ENCODE data around the gene IRF1.
A peak's percentile ranks its signal among the peaks of the same experiment; 100 is the strongest.

The IRF1 gene

GRCh38 chr5:132489871-132490483 lies 596 bp downstream of the IRF1 start:
- no peak for DNase-seq (ENCODE audit: low read depth)
- peak overlapping the region; percentile 75 for H3K4me3 ChIP-seq (ENCODE audit: low read length)
- TF ChIP-seq CTCF (conservative IDR thresholded peaks at IDR 0.05; ENCODE audit: low read depth, low read length) = no peak

DNA sequence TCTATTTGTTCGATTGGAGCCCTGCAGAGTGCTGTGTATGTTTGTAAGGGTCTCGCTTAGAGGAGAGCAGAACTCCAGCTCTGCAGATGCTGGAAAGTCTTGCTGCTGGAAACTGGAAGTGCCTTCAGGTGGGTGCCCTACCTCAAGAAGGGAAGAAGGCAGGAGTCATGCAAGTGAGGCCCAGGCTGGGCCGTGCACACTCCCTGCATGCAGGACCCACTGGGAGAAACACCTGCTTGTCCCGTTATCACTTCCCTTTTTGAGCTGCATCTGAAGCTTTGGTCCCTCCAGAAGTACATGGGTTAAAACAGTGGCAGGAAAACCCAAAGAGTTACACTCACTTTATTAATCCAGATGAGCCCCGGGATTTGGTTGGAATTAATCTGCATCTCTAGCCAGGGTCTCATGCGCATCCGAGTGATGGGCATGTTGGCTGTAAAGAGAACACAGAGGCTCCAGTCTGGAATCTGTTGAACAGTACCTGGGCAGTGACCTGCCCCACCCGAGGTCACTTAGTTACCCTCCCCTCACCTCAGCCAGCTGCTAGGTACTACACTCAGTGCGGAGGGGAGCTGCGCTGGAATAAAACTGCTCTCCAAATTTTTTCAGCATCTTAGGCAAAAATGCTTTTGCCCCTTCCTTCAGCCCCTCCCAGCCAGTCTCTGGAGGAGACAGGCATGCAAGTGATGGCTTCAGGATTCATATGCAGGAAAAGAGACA lies 1.4 kb downstream of the IRF1 start:
- no peak for TF ChIP-seq CTCF (conservative IDR thresholded peaks at IDR 0.05; ENCODE audit: low read depth, low read length)
- peak overlapping the region; percentile 75 for H3K4me3 ChIP-seq (ENCODE audit: low read length)
- DNase-seq (ENCODE audit: low read depth) = no peak

- TF ChIP-seq CTCF (conservative IDR thresholded peaks at IDR 0.05; ENCODE audit: low read depth, low read length) = no peak
- H3K4me3 ChIP-seq (ENCODE audit: low read length) = no peak overlapping the region
- DNase-seq (ENCODE audit: low read depth) = no peak
These were observed 2.0 kb downstream of the IRF1 start for GRCh38 chr5:132488590-132488989.

GRCh38 chr5:132487841-132488555 lies 2.6 kb downstream of the IRF1 start:
- no peak for DNase-seq (ENCODE audit: low read depth)
- H3K4me3 ChIP-seq (ENCODE audit: low read length) = no peak overlapping the region
- TF ChIP-seq CTCF (conservative IDR thresholded peaks at IDR 0.05; ENCODE audit: low read depth, low read length) = no peak

DNA sequence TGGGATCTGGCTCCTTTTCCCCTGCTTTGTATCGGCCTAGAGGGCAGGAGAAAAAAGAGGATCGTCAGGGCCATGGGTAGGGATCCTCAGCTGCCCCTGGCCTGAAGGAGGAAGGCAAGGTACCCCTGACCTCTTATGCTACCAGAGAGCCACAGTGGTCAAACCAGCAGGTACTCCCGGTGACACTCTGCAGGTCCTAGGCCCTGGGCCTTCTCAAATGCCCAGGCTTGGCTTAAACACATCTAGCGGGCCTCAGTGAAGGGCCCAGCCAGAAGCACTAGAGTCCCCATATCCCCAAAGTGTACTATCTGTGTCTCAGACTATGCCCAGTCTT lies 3.5 kb downstream of the IRF1 start:
- TF ChIP-seq CTCF (conservative IDR thresholded peaks at IDR 0.05; ENCODE audit: low read depth, low read length) = no peak
- DNase-seq (ENCODE audit: low read depth) = no peak
- no peak overlapping the region for H3K4me3 ChIP-seq (ENCODE audit: low read length)

DNA sequence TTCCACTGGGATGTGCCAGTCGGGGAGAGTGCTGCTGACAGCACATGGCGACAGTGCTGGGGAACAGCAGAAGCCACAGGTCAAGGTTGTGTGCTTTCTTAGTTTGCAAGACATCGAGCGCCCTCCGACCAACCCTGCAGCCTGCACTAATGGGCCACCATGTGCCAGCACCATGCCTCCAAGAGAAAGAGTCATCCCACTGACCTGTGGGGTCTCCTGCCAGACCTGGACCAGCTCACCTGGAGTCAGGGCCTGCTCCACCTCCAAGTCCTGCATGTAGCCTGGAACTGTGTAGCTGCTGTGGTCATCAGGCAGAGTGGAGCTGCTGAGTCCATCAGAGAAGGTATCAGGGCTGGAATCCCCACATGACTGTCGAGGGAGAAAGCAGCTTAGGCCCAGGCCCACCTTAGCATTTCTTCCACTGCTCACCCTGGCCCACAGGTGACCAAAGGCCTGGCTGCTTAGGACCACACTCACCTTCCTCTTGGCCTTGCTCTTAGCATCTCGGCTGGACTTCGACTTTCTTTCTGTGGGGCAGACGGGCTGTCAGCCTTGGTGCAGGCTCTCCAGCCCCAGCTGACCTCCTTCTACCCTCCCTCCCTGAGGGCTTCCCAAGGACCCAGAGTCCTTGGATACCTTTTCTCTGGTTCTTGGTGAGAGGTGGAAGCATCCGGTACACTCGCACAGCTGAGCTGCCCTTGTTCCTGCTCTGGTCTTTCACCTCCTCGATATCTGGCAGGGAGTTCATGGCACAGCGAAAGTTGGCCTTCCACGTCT lies 4.1 kb downstream of the IRF1 start:
- no peak for TF ChIP-seq CTCF (conservative IDR thresholded peaks at IDR 0.05; ENCODE audit: low read depth, low read length)
- H3K4me3 ChIP-seq (ENCODE audit: low read length) = no peak overlapping the region
- no peak for DNase-seq (ENCODE audit: low read depth)

Measured in retinal pigment epithelial cell (primary cell).